ENCODE data around the gene RALB. TPM values are rescaled to one million over a fixed set of nuclear protein-coding genes. Genes with fewer than 3 reads are reported as not detected.

Gene RALB
- total and polyA plus RNA-seq, 2 experiments from 2014 or later: 15.2 to 17.4 TPM

- H3K9me2 ChIP-seq (ENCODE audit: insufficient read depth): no peaks in the 10 kb centered on the region
- H3F3A ChIP-seq (replicated peaks; ENCODE audit: low read depth): no peaks in the 10 kb centered on the region
- no peaks in the 10 kb centered on the region for H4K20me1 ChIP-seq (replicated peaks; ENCODE audit: insufficient read depth)
- TF ChIP-seq STAT1 (IDR thresholded peaks at IDR 0.05; ENCODE audit: unreplicated experiment) (no peak), JUNB (IDR thresholded peaks at IDR 0.05; ENCODE audit: unreplicated experiment) (no peak), CREB1 (CRISPR knock-in tag; IDR thresholded peaks at IDR 0.05; ENCODE audit: low read depth) (no peak)
- ATAC-seq (no peak), DNase-seq (ENCODE audit: low spot score) (no peak)
- H3K36me3 ChIP-seq (ENCODE audit: insufficient read depth): no peaks in the 10 kb centered on the region
- no peaks in the 10 kb centered on the region for H3K4me1 ChIP-seq (ENCODE audit: insufficient read depth)
- Mint-ChIP-seq H3K27me3 (ENCODE audit: insufficient read depth, low read depth, poor library complexity) (peaks cover 17% of the 10 kb centered on the region), H3K9me3 (no peaks in the 10 kb centered on the region), H3K4me3 (no peak overlapping the region), H3K36me3 (ENCODE audit: low read depth) (no peaks in the 10 kb centered on the region; the same call in 2 of the 3 replicates), H3K27ac (no peak overlapping the region), H3K4me1 (no peaks in the 10 kb centered on the region)
- no peak overlapping the region for H3K4me3 ChIP-seq
- no peaks in the 10 kb centered on the region for H3K27me3 ChIP-seq (ENCODE audit: insufficient read depth)
- no peak overlapping the region for H3K27ac ChIP-seq (ENCODE audit: low read depth)
- H3K79me2 ChIP-seq (replicated peaks; ENCODE audit: insufficient read depth): no peaks in the 10 kb centered on the region
- H3K4me2 ChIP-seq: no peak overlapping the region
- H2AFZ ChIP-seq: no peak overlapping the region
Measured at GRCh38 chr2:120323807-120324399, 71.3 kb downstream of the RALB start.

- Mint-ChIP-seq H3K4me3 (no peak overlapping the region), H3K9me3 (no peaks in the 10 kb centered on the region), H3K27me3 (ENCODE audit: insufficient read depth, low read depth, poor library complexity) (peaks cover 13% of the 10 kb centered on the region), H3K36me3 (ENCODE audit: low read depth) (no peaks in the 10 kb centered on the region; the same call in 2 of the 3 replicates), H3K4me1 (no peaks in the 10 kb centered on the region), H3K27ac (no peak overlapping the region)
- ATAC-seq (no peak), DNase-seq (ENCODE audit: low spot score) (no peak)
- H3F3A ChIP-seq (replicated peaks; ENCODE audit: low read depth): no peaks in the 10 kb centered on the region
- TF ChIP-seq STAT1 (IDR thresholded peaks at IDR 0.05; ENCODE audit: unreplicated experiment) (no peak), ZNF331 (CRISPR knock-in tag; IDR thresholded peaks at IDR 0.05; ENCODE audit: low read depth) (no peak), ZNF114 (CRISPR knock-in tag; IDR thresholded peaks at IDR 0.05) (no peak), EZH2phosphoT487 (IDR thresholded peaks at IDR 0.05; ENCODE audit: unreplicated experiment) (no peak), REST (IDR thresholded peaks at IDR 0.05; ENCODE audit: unreplicated experiment) (no peak), JUNB (IDR thresholded peaks at IDR 0.05; ENCODE audit: unreplicated experiment) (no peak), NANOG (IDR thresholded peaks at IDR 0.05; ENCODE audit: borderline replicate concordance) (no peak), ETS1 (IDR thresholded peaks at IDR 0.05) (no peak)
- no peak overlapping the region for H3K27ac ChIP-seq (ENCODE audit: low read depth)
- H3K4me1 ChIP-seq (ENCODE audit: insufficient read depth): no peaks in the 10 kb centered on the region
- H3K27me3 ChIP-seq (ENCODE audit: insufficient read depth): no peaks in the 10 kb centered on the region
- H3K4me2 ChIP-seq: no peak overlapping the region
- H3K4me3 ChIP-seq: no peak overlapping the region
- H3K79me2 ChIP-seq (replicated peaks; ENCODE audit: insufficient read depth): no peaks in the 10 kb centered on the region
- H3K36me3 ChIP-seq (ENCODE audit: insufficient read depth): no peaks in the 10 kb centered on the region
- H2AFZ ChIP-seq: no peak overlapping the region
- H4K20me1 ChIP-seq (replicated peaks; ENCODE audit: insufficient read depth): no peaks in the 10 kb centered on the region
- H3K9me2 ChIP-seq (ENCODE audit: insufficient read depth): no peaks in the 10 kb centered on the region
Measured at GRCh38 chr2:120324933-120325332, 72.3 kb downstream of the RALB start.

All from GM23338 (cell line).